Left ventricle myocardium inferior (tissue), 1 donor: ENCODE data around the gene STX8. TPM values are rescaled to one million over a fixed set of nuclear protein-coding genes. Genes with fewer than 3 reads are reported as not detected.

Source experiments
- DNase-seq: peaks from one replicate; pipeline ENCODE4 v3.0.0-alpha.2; 2020
- H3K27ac ChIP-seq: fragments of 200-600 bp; replicated peaks from 2 replicates; pipeline ENCODE4 v1.8.0; 2021
- H3K27me3 ChIP-seq: fragments of 200-600 bp; 2 replicates; pipeline ENCODE4 v1.8.0; 2021; ENCODE audit warnings: low read depth
- H3K36me3 ChIP-seq: fragments of 200-600 bp; 2 replicates; pipeline ENCODE4 v1.8.0; 2021
- H3K4me1 ChIP-seq: fragments of 200-600 bp; 2 replicates; pipeline ENCODE4 v1.8.0; 2021
- H3K4me3 ChIP-seq: fragments of 200-600 bp; 2 replicates; pipeline ENCODE4 v1.8.0; 2021; ENCODE audit warnings: mild to moderate bottlenecking, moderate library complexity
- H3K9me3 ChIP-seq: fragments of 200-600 bp; replicated peaks from 2 replicates; pipeline ENCODE4 v1.8.0; 2021
- intact Hi-C: fragments of 100-400 bp; cut with micrococcal nuclease; formaldehyde crosslinking; loops from one replicate; pipeline ENCODE4 v1.11.0; 2022
- total RNA-seq: library from RNA; stranded (reverse); fragmentation: NEBNext Ultra II Directional; extraction: Animal tissue kit (Norgen Biotek cat#: 25700); gene quantifications from one replicate; pipeline ENCODE4 v1.2.1, GENCODE V29; 2021
- TF ChIP-seq, protein P1 (sequence below): fragments of 200-600 bp; IDR thresholded peaks from 2 replicates; pipeline ENCODE4 v1.8.0; 2021; ENCODE audit warnings: antibody characterized with exemption, mild to moderate bottlenecking, borderline replicate concordance
- donor health status: DM: no; HTN: yes; CAD: no; lungs with severe emphysema.

The STX8 gene
- total RNA-seq, 1 donor from 2014 or later = 61.3 TPM

DNA sequence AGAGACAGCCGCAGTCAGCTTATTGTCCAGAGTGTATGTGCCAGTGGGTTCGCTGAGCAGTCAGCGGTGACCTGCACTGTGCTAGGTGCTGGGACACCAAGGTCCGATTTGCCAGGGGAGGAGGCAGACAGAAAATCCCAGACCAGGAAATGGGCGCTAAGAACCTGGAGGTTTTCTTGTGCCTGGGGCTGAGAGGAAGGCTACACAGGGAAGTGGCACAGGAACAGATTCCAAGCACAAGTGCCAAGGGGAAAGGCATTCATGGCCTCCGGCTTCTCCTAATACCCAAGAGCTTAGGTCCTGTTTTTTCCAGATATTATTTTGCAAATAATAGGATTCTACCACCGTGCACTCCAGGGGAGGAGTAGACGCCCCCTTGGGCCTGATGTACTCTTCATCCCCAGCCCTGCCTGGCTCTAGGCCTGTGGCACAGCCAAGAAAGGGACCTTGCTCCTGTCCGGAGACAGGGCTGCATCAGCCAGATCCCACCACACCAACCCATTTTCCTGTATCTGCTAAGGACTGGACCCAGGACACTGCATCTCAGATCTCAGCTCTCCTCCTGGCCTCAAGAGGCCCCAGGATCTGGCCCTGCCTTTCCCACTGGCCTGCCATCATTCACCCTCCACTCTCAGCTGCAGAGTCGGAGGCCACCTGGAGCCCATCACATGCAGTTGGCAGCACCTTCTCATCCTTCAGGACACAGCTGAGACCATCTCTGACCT is 367.1 kb downstream of the STX8 start:
- H3K36me3 ChIP-seq = no peaks in the 10 kb centered on the region

DNA sequence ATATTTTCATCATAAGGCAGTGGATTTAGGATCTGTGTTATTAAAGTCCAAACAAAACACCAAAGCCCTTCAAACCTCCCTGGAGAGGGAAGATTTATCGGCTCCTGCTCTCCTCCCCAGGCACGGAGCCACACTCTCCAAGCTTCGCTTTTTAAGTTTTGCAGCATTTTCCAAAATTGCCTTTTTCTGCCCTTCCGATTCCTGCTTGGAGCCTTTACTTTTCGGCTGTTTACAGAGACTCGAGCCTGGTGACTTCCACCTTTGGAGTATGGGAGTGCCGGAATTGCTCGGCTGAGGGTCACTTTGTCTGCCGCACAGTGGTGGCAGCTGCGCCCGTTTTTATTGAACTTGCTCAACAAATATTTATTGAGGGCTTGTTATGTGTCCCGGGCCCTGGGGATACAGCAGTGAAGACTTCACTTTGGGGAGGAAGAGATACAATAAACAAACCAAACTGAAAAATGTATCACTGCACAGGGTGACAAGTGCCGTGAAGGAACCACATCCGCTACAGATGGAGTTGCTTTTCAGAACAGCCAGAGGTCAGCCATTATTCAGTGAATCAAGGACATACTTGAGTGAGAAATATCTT is 368.8 kb downstream of the STX8 start:
- no peaks in the 10 kb centered on the region for H3K27me3 ChIP-seq
- H3K4me1 ChIP-seq = no peaks in the 10 kb centered on the region
- no peak for DNase-seq
- no peak overlapping the region for H3K27ac ChIP-seq
- TF ChIP-seq, protein P1, sequence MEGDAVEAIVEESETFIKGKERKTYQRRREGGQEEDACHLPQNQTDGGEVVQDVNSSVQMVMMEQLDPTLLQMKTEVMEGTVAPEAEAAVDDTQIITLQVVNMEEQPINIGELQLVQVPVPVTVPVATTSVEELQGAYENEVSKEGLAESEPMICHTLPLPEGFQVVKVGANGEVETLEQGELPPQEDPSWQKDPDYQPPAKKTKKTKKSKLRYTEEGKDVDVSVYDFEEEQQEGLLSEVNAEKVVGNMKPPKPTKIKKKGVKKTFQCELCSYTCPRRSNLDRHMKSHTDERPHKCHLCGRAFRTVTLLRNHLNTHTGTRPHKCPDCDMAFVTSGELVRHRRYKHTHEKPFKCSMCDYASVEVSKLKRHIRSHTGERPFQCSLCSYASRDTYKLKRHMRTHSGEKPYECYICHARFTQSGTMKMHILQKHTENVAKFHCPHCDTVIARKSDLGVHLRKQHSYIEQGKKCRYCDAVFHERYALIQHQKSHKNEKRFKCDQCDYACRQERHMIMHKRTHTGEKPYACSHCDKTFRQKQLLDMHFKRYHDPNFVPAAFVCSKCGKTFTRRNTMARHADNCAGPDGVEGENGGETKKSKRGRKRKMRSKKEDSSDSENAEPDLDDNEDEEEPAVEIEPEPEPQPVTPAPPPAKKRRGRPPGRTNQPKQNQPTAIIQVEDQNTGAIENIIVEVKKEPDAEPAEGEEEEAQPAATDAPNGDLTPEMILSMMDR = no peak
- no peaks in the 10 kb centered on the region for H3K9me3 ChIP-seq
- intact Hi-C loops = no loop called here
- H3K36me3 ChIP-seq = no peaks in the 10 kb centered on the region
- no peak overlapping the region for H3K4me3 ChIP-seq

More for the DNA sequence above, 367.1 kb downstream of the STX8 start:
- Histone ChIP-seq H3K27me3 (no peaks in the 10 kb centered on the region), H3K4me1 (no peaks in the 10 kb centered on the region), H3K27ac (no peak overlapping the region), H3K4me3 (no peak overlapping the region), H3K9me3 (no peaks in the 10 kb centered on the region)
- intact Hi-C loops = no loop called here
- TF ChIP-seq, protein P1 = no peak
- no peak for DNase-seq

DNA sequence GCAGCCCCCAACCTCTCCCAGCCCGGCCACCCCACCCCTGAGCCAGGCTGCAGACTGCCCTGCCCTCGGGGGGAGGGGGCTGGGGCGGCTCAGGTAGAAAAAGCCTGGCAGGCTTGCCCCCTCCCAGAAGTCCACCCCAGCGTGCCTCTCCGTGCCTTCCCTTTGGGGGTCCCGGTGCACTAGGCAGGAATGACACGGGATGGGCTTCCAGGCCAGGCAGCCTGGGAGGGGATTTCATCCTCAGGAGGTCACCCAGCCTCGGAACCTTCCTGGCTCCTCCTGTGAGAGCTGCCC is 369.3 kb downstream of the STX8 start:
- Histone ChIP-seq H3K36me3 (no peaks in the 10 kb centered on the region), H3K4me3 (no peak overlapping the region), H3K27me3 (no peaks in the 10 kb centered on the region), H3K9me3 (no peaks in the 10 kb centered on the region), H3K4me1 (no peaks in the 10 kb centered on the region), H3K27ac (no peak overlapping the region)
- intact Hi-C loops = no loop called here
- no peak for DNase-seq
- TF ChIP-seq, protein P1 = no peak

DNA sequence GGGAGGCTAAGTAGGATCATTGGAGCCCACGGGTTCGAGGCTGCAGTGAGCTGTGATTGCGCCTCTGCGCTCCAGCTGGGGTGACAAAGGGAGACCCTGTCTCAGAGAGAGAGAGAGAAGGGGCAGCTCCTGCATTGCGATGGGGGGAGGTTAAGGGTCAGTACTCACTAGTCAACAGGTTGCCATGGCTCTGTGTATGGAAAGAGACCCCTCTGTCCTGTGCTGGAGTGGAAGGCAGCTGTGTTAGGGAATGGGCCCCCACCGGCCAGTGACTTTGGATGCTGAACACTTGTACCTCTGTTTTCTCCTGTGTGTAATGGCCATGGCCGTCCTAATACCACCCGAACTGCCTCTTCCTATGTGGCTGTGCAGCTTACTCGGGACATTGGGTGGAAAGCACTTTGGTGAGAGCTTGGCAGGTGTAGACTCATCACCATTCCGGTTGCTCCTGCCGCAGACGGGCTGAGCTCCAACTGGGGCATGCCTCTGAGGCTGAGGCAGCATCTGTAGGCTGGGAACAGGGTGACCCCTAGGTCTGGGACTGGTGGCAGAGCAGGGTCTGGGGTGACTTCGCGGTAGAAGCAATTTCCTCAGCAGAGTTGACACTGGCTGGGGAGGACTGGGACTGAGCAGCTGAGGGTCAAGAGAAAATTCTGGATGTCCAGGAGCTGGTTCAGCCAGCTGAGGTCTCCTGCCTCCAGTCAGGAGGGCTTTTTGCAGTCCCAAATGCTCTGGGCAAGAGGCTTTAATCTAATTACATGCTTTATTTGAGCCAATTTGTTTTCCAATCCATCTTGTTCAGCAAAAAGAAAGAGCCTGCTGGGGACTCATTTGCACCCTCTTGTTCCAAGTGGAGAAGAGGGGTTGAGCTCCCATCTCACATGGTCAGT is 369.9 kb downstream of the STX8 start:
- H3K36me3 ChIP-seq = no peaks in the 10 kb centered on the region
- no peaks in the 10 kb centered on the region for H3K27me3 ChIP-seq
- H3K4me3 ChIP-seq = no peak overlapping the region
- H3K9me3 ChIP-seq = no peaks in the 10 kb centered on the region
- no peaks in the 10 kb centered on the region for H3K4me1 ChIP-seq
- TF ChIP-seq, protein P1 = no peak
- H3K27ac ChIP-seq = no peak overlapping the region
- intact Hi-C loops = no loop called here
- no peak for DNase-seq

DNA sequence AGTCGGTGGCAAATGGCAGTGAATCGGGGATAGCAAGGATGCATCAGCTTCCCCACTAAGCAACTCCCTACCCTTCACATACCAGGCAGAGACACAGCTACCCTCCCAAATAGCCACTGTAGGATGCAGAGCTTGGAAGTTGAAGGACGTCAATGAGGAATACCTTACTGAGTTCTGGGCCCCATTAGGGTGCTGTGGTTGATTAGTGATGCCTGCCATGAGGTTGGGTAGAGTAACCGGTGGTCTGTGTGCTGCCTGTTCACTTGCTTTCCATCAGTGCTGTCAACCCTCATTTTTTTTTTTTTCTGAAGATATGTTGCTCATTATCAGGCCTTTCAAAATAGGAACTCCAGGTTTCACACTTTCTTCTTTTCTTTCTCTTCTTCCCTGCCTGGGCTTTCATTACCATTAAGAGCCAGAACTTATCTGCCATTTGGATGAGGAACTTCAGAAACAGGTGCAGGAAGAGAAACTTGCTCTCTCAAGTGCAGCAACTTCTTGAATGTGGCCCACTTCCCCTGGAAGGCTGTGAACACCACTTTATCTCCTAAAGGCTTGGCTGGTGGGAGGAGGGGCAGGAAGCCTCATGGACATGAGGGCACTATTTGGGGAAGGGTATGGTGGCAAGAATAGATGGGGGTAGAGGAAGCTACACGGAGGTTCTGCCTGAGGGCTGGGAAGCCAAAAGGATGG is 370.8 kb downstream of the STX8 start:
- DNase-seq = no peak
- Histone ChIP-seq H3K36me3 (no peaks in the 10 kb centered on the region), H3K27me3 (no peaks in the 10 kb centered on the region), H3K27ac (no peak overlapping the region), H3K9me3 (no peaks in the 10 kb centered on the region), H3K4me1 (peaks cover 7% of the 10 kb centered on the region), H3K4me3 (no peak overlapping the region)
- intact Hi-C loops = no loop called here
- TF ChIP-seq, protein P1 = no peak
